NOMO-1 (cell line): Measurements from ENCODE around the gene FAM171A1.

Experiments
- DNase-seq, 2 experiments: peaks; one replicate each; lab custom pipeline; 2025; ENCODE audit not compliant: unreplicated experiment in 2 of 2; lab: John Stamatoyannopoulos, UW

FAM171A1 gene

GRCh38 chr10:15374566-15374965 is 3.5 kb upstream of the FAM171A1 start:
- no peak for DNase-seq

- DNase-seq = no peak
Observed at GRCh38 chr10:15374156-15374555, 3.1 kb upstream of the FAM171A1 start.

- no peak for DNase-seq
Observed at GRCh38 chr10:15373199-15373598, 2.1 kb upstream of the FAM171A1 start.

- DNase-seq = no peak
Observed at GRCh38 chr10:15370212-15370855, 755 bp downstream of the FAM171A1 start.

GRCh38 chr10:15369256-15370211 is 1.6 kb downstream of the FAM171A1 start:
- no peak for DNase-seq

- DNase-seq = no peak
Observed at GRCh38 chr10:15368101-15368855, 2.8 kb downstream of the FAM171A1 start.

- DNase-seq = no peak
Observed at GRCh38 chr10:15367296-15368085, 3.6 kb downstream of the FAM171A1 start.

GRCh38 chr10:15365692-15366091 is 5.4 kb downstream of the FAM171A1 start:
- no peak for DNase-seq

GRCh38 chr10:15364001-15364400 is 7.1 kb downstream of the FAM171A1 start:
- no peak for DNase-seq

GRCh38 chr10:15363031-15363430 is 8.1 kb downstream of the FAM171A1 start:
- no peak for DNase-seq

GRCh38 chr10:15361131-15361530 is 10.0 kb downstream of the FAM171A1 start:
- DNase-seq = peak; percentile 36 to 60

- no peak for DNase-seq
Observed at GRCh38 chr10:15360566-15360965, 10.5 kb downstream of the FAM171A1 start.

- no peak for DNase-seq
Observed at GRCh38 chr10:15353471-15354017, 17.5 kb downstream of the FAM171A1 start.

GRCh38 chr10:15352836-15353235 is 18.3 kb downstream of the FAM171A1 start:
- no peak for DNase-seq

GRCh38 chr10:15352201-15352600 is 18.9 kb downstream of the FAM171A1 start:
- DNase-seq = no peak

GRCh38 chr10:15351099-15351820 is 19.8 kb downstream of the FAM171A1 start:
- DNase-seq = no peak

GRCh38 chr10:15349112-15349511 is 22.0 kb downstream of the FAM171A1 start:
- no peak for DNase-seq

- DNase-seq = no peak
Observed at GRCh38 chr10:15348579-15348978, 22.5 kb downstream of the FAM171A1 start.

- DNase-seq = no peak
Observed at GRCh38 chr10:15347150-15347549, 23.9 kb downstream of the FAM171A1 start.
